ENCODE measurements around the gene NOC2L.
"Not testable (repeated sequence)": the region's sequence is repeated elsewhere in the genome, so short reads cannot be mapped to it uniquely, and the experiment has no call there.

Gene NOC2L

DNA sequence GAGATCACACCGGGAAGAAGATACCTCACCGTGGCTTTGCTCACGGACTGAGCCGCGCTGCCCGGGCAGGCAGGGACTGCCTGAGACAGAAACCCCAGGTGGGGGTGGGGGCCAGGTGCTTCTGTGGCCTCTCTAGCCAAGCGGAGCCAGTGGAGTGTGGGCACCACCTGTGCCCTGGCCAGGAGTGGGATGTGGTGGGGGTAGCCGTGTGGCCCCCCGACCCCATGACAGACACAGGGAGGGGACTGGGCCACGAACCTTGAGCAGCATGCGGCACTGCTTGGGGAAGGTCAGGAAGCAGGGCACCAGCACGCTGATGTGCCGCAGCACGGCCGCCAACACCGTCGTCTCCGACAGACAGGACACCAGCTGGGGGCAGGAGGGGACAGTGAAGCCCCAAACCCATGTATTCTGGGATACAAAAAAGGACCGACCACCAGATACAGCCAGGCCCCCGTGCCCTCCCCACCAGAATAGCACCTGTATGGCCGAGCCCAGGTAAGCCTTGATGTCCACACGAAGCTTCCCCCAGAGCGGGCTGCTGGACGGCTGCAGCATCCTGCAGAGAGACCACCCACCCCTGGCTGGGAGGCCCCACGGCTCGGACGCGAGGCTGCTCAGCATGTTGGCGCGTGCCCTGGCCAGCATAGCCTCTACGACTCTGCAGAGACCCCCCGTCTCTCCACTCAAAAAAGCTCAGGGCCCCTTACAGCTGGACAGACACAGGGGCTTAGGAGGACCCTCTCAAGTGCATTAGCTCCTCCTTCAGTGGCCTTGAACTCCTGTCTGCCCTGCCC, 5.3 kb downstream of the NOC2L start:
- no peak for TF ChIP-seq POLR2A (IDR thresholded peaks at IDR 0.05; ENCODE audit: low read depth, low read length)
- FAIRE-seq (no peak), DNase-seq (ENCODE audit: insufficient read length, low spot score) (no peak)

DNA sequence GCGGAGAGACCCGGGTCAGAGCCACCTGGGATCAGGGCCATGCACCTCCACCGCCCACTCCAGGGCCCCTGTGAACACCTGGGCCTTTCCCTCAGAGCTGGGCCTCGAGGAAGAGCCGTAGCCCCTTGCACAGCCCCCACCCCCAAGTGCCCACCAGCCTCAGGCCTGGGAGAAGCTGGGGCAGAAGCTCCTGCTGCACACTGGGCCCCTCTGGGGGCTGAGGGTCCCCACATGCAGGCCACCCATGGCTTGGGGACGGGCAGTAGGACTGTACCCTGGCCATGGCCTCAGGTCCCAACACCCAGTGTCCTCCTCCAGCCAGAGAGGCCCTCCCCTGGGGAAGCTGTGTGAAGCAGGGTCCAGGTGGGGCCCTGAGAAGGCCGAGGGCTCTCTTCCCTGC, 6.5 kb downstream of the NOC2L start:
- FAIRE-seq = no peak
- DNase-seq (ENCODE audit: insufficient read length, low spot score) = no peak
- no peak for TF ChIP-seq POLR2A (IDR thresholded peaks at IDR 0.05; ENCODE audit: low read depth, low read length)

GRCh38 chr1:952201-952600, 6.9 kb downstream of the NOC2L start:
- no peak for TF ChIP-seq POLR2A (IDR thresholded peaks at IDR 0.05; ENCODE audit: low read depth, low read length)
- FAIRE-seq (no peak), DNase-seq (ENCODE audit: insufficient read length, low spot score) (no peak)

DNA sequence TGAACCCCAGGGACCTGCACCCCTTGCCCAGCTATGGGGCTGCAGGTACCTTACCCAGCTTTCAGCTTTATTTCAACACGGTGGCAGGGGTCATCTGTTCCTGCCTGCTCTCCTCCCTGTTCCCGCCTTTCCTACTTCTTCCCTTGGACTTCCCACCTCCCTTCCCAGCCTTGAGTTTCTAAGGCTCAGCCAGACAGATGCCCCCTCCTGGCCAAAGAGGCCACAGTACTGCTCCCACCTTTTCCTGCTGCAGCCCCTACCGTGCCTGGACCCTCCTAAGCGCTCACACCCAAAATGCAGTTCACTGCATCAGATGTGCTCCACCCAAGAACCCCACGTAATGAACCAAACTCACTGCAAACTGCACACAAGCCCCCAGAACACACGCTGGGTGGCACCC, 7.7 kb downstream of the NOC2L start:
- DNase-seq (ENCODE audit: insufficient read length, low spot score) = no peak
- TF ChIP-seq POLR2A (IDR thresholded peaks at IDR 0.05; ENCODE audit: low read depth, low read length) = no peak
- FAIRE-seq = no peak

DNA sequence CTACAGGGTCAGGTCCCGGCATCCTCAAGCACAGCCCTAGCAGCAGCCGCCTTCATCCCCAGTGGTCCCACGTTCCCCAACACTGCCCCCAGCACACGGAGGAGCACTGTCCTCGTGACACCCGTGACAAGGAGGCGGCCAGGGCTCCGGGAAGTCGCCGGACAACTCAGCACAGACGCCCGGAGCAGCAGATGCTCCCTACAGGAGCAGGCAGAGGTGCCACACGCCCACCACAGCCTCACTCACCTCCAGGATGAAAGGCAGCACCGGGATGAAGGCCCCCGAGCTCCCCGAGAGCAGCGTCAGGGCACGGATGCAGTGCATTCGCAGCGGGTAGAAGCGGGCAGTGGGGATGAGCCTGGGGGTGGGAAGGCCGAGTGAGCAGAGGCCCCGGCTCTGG, 8.2 kb downstream of the NOC2L start:
- no peak for DNase-seq (ENCODE audit: insufficient read length, low spot score)
- no peak for FAIRE-seq
- TF ChIP-seq POLR2A (IDR thresholded peaks at IDR 0.05; ENCODE audit: low read depth, low read length) = no peak

DNA sequence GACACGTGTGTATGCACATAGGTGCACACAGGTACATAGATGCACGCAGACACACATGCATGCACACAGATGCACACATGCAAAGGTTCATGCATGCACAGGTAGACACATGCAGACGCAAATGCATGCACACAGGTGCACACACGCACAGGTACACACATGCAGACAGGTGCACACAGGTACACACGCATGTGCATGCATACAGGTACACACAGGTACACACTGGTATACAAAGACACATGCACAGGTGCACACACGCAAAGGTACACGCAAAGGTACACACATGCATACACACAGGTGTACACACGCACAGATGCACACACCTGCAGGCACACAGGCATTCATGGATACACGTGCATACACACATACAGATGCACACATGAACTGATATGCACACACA, 8.8 kb downstream of the NOC2L start:
- FAIRE-seq = no peak
- TF ChIP-seq POLR2A (IDR thresholded peaks at IDR 0.05; ENCODE audit: low read depth, low read length) = no peak
- DNase-seq (ENCODE audit: insufficient read length, low spot score) = no peak

GRCh38 chr1:947958-948357, 11.1 kb downstream of the NOC2L start:
- TF ChIP-seq POLR2A (IDR thresholded peaks at IDR 0.05; ENCODE audit: low read depth, low read length) = no peak
- DNase-seq (ENCODE audit: insufficient read length, low spot score) (no peak), FAIRE-seq (no peak)

- not testable (repeated sequence) for DNase-seq (ENCODE audit: insufficient read length, low spot score); FAIRE-seq
Observed at GRCh38 chr1:946811-947210, 12.2 kb downstream of the NOC2L start.

- no peak for TF ChIP-seq POLR2A (IDR thresholded peaks at IDR 0.05; ENCODE audit: low read depth, low read length)
- FAIRE-seq (no peak), DNase-seq (ENCODE audit: insufficient read length, low spot score) (no peak)
Observed at GRCh38 chr1:945688-946556, 13.1 kb downstream of the NOC2L start.

- TF ChIP-seq POLR2A (IDR thresholded peaks at IDR 0.05; ENCODE audit: low read depth, low read length) = no peak
- no peak for DNase-seq (ENCODE audit: insufficient read length, low spot score)
- FAIRE-seq = no peak
Observed at GRCh38 chr1:944341-945325, 14.4 kb downstream of the NOC2L start.

GRCh38 chr1:943545-944340, 15.3 kb downstream of the NOC2L start:
- FAIRE-seq = no peak

DNA sequence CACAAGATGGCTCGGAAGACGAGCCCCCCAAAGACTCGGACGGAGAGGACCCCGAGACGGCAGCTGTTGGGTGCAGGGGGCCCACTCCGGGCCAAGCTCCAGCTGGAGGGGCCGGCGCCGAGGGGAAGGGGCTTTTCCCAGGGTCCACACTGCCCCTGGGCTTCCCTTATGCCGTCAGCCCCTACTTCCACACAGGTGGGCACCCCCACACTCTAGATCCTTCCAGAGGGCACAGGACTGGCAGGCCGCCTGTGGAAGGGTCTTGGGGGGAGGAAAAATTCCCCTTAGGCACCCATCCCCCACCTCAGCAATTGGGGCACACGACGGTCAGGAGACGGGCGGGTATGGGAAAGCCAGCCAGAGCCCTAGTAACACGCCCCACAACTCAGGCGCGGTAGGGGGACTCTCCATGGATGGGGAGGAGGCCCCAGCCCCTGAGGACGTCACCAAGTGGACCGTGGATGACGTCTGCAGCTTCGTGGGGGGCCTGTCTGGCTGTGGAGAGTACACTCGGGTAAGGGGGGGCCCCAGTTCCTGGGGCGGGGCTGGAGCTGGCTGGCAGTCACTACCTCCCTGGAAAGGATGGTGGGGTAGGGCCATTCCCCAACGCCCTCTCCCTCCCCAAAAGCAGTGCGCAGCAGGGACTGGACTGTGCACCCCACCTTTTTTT, 16.1 kb downstream of the NOC2L start:
- FAIRE-seq (peak; percentile 50), DNase-seq (ENCODE audit: insufficient read length, low spot score) (no peak)
- TF ChIP-seq POLR2A (IDR thresholded peaks at IDR 0.05; ENCODE audit: low read depth, low read length) = no peak

More at GRCh38 chr1:943545-944340, 15.3 kb downstream of the NOC2L start:
- no peak for DNase-seq (ENCODE audit: insufficient read length, low spot score)
- TF ChIP-seq POLR2A (IDR thresholded peaks at IDR 0.05; ENCODE audit: low read depth, low read length) = no peak
